Type B pancreatic cell (in vitro differentiated cells): ENCODE results near the gene CHD9NB. TPM values are rescaled to one million over a fixed set of nuclear protein-coding genes. Genes with fewer than 3 reads are reported as not detected.

ENCODE experiments used
- DNase-seq: peaks from one replicate; pipeline ENCODE4 v3.0.0; 2021; ENCODE audit warnings: mixed read lengths; ENCODE audit not compliant: unreplicated experiment; ENCODE audit errors: extremely low spot score
- H3K27ac Mint-ChIP-seq: 2 replicates; pipeline ENCODE4 v1.8.0; 2021; ENCODE audit warnings: mild to moderate bottlenecking, mixed read lengths
- H3K27me3 Mint-ChIP-seq: 2 replicates; pipeline ENCODE4 v1.8.0; 2021; ENCODE audit warnings: mixed read lengths
- H3K36me3 Mint-ChIP-seq: 2 replicates; pipeline ENCODE4 v1.8.0; 2021; ENCODE audit warnings: mixed read lengths
- H3K4me1 Mint-ChIP-seq: one replicate; pipeline ENCODE4 v1.8.0; 2021; ENCODE audit warnings: mixed read lengths; ENCODE audit not compliant: unreplicated experiment
- H3K4me3 Mint-ChIP-seq: 2 replicates; pipeline ENCODE4 v1.8.0; 2021; ENCODE audit warnings: mild to moderate bottlenecking, mixed read lengths
- H3K9me3 Mint-ChIP-seq: 2 replicates; pipeline ENCODE4 v1.8.0; 2021; ENCODE audit warnings: mixed read lengths
- CTCF ChIP-seq: fragments of 200-600 bp; sonication (generic); conservative IDR thresholded peaks from 2 replicates; pipeline ENCODE4 v1.5.0; 2021; ENCODE audit warnings: antibody characterized with exemption, mild to moderate bottlenecking
- total RNA-seq: library from RNA; stranded (reverse); gene quantifications from 2 replicates; pipeline ENCODE4 v1.2.1, GENCODE V29; 2021; ENCODE audit warnings: low replicate concordance

Gene CHD9NB
- total RNA-seq, 1 donor from 2014 or later, result 4.4 TPM

- TF ChIP-seq CTCF, result no peak
- peaks cover 5% of the 10 kb centered on the region for H3K27me3 Mint-ChIP-seq
- peaks cover 12% of the 10 kb centered on the region for H3K9me3 Mint-ChIP-seq
- no peak overlapping the region for H3K27ac Mint-ChIP-seq
- DNase-seq, result no peak
- no peak overlapping the region for H3K4me3 Mint-ChIP-seq
- H3K4me1 Mint-ChIP-seq, result peaks cover 9% of the 10 kb centered on the region
- no peaks in the 10 kb centered on the region for H3K36me3 Mint-ChIP-seq
Observed at GRCh38 chr16:53029971-53030370, 22.7 kb downstream of the CHD9NB start.

DNA sequence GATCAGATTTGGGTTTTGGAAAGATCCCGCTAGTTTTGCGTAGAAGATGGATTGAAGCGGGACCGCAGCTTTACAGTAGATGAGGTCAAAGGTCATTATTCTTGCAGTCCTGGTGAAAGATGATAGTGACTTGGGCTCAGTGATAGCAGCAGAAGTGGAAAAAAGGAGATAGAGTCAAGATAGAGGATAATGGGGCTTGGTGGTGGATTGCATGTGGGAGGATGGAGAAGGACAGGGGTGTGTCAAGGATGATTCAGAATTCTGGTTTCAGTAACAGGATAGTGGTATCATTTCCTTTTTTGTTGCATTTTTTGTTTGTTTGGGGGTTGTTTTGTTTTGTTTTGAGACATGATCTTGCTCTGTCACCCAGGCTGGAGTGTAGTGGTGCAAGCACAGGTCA is 28.7 kb downstream of the CHD9NB start:
- H3K4me1 Mint-ChIP-seq, result no peaks in the 10 kb centered on the region
- H3K4me3 Mint-ChIP-seq, result no peak overlapping the region
- no peaks in the 10 kb centered on the region for H3K36me3 Mint-ChIP-seq
- H3K27me3 Mint-ChIP-seq, result peaks cover 3% of the 10 kb centered on the region
- no peak for DNase-seq
- TF ChIP-seq CTCF, result no peak
- no peak overlapping the region for H3K27ac Mint-ChIP-seq
- H3K9me3 Mint-ChIP-seq, result no peaks in the 10 kb centered on the region

DNA sequence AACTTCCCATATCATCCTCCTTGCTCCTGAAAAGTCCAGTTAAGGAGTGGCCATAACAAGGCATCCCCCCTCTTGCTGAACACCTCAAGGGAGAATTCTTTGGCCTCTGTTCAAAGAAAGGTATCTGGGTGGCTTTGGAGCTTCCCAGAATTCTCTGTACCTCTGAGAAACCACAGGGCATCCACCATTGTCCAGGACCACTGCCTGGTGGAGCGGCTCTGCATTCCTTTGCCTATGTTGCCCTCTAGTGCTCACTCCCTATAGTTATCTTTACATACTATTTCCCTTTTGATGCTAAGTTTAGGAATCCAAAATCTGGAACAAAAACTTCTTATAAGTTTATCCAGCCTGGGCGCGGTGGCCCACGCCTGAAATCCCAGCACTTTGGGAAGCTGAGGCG is 30.3 kb downstream of the CHD9NB start:
- DNase-seq, result no peak
- Mint-ChIP-seq H3K27me3 (peaks cover 3% of the 10 kb centered on the region), H3K4me1 (no peaks in the 10 kb centered on the region), H3K9me3 (no peaks in the 10 kb centered on the region), H3K36me3 (no peaks in the 10 kb centered on the region), H3K27ac (no peak overlapping the region), H3K4me3 (no peak overlapping the region)
- peak; percentile 88 for TF ChIP-seq CTCF

GRCh38 chr16:53018834-53019416 is 33.8 kb downstream of the CHD9NB start:
- H3K9me3 Mint-ChIP-seq, result no peaks in the 10 kb centered on the region
- no peak overlapping the region for H3K27ac Mint-ChIP-seq
- TF ChIP-seq CTCF, result no peak
- no peaks in the 10 kb centered on the region for H3K4me1 Mint-ChIP-seq
- no peak for DNase-seq
- peaks cover 10% of the 10 kb centered on the region for H3K27me3 Mint-ChIP-seq
- no peaks in the 10 kb centered on the region for H3K36me3 Mint-ChIP-seq
- no peak overlapping the region for H3K4me3 Mint-ChIP-seq

DNA sequence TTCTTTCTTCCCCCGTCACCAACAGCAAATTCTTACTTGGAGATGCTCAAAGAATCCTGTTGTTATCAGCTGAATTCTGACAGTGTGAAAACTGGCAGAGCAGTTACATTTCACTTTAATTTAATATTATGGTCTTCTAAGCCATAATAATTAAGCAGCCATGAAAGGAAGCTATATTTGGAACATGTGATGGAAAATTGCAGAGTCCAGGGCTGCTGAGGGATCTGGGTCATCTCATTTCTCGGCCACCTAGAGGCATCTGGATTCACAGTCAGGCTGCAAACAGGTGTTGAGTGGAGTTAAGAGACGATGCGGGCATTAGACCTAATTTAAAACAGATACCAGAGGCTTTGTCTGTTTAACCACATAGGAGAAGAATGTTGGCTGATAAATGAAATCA is 38.4 kb downstream of the CHD9NB start:
- no peak overlapping the region for H3K4me3 Mint-ChIP-seq
- no peak overlapping the region for H3K27ac Mint-ChIP-seq
- no peaks in the 10 kb centered on the region for H3K4me1 Mint-ChIP-seq
- H3K9me3 Mint-ChIP-seq, result no peaks in the 10 kb centered on the region
- H3K36me3 Mint-ChIP-seq, result no peaks in the 10 kb centered on the region
- no peak for DNase-seq
- no peak for TF ChIP-seq CTCF
- peaks cover 21% of the 10 kb centered on the region for H3K27me3 Mint-ChIP-seq

- no peaks in the 10 kb centered on the region for H3K36me3 Mint-ChIP-seq
- H3K4me1 Mint-ChIP-seq, result no peaks in the 10 kb centered on the region
- H3K9me3 Mint-ChIP-seq, result no peaks in the 10 kb centered on the region
- H3K4me3 Mint-ChIP-seq, result no peak overlapping the region
- DNase-seq, result no peak
- no peak for TF ChIP-seq CTCF
- H3K27ac Mint-ChIP-seq, result no peak overlapping the region
- H3K27me3 Mint-ChIP-seq, result peaks cover 18% of the 10 kb centered on the region
Observed at GRCh38 chr16:53007095-53007494, 45.6 kb downstream of the CHD9NB start.
